Measurements from ENCODE around the gene ZNF547. TPM values are rescaled to one million over a fixed set of nuclear protein-coding genes. Genes with fewer than 3 reads are reported as not detected.

The ZNF547 gene
- total RNA-seq, 1 experiment from 2014 or later: 1.4 TPM

GRCh38 chr19:57317503-57317902, 45.8 kb upstream of the ZNF547 start (continued):
- TF ChIP-seq JUND (IDR thresholded peaks at IDR 0.05): no peak
- no peak for TF ChIP-seq YY1 (IDR thresholded peaks at IDR 0.05; ENCODE audit: extremely low read depth, insufficient replicate concordance, low read depth, low read length)
- TF ChIP-seq, protein P1, sequence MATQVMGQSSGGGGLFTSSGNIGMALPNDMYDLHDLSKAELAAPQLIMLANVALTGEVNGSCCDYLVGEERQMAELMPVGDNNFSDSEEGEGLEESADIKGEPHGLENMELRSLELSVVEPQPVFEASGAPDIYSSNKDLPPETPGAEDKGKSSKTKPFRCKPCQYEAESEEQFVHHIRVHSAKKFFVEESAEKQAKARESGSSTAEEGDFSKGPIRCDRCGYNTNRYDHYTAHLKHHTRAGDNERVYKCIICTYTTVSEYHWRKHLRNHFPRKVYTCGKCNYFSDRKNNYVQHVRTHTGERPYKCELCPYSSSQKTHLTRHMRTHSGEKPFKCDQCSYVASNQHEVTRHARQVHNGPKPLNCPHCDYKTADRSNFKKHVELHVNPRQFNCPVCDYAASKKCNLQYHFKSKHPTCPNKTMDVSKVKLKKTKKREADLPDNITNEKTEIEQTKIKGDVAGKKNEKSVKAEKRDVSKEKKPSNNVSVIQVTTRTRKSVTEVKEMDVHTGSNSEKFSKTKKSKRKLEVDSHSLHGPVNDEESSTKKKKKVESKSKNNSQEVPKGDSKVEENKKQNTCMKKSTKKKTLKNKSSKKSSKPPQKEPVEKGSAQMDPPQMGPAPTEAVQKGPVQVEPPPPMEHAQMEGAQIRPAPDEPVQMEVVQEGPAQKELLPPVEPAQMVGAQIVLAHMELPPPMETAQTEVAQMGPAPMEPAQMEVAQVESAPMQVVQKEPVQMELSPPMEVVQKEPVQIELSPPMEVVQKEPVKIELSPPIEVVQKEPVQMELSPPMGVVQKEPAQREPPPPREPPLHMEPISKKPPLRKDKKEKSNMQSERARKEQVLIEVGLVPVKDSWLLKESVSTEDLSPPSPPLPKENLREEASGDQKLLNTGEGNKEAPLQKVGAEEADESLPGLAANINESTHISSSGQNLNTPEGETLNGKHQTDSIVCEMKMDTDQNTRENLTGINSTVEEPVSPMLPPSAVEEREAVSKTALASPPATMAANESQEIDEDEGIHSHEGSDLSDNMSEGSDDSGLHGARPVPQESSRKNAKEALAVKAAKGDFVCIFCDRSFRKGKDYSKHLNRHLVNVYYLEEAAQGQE (IDR thresholded peaks at IDR 0.05; ENCODE audit: low read depth): no peak
- TF ChIP-seq EGR1 (IDR thresholded peaks at IDR 0.05; ENCODE audit: low read depth): no peak
- TF ChIP-seq EZH2 (IDR thresholded peaks at IDR 0.05): no peak
- TF ChIP-seq RAD21 (IDR thresholded peaks at IDR 0.05; ENCODE audit: low read depth): no peak

DNA sequence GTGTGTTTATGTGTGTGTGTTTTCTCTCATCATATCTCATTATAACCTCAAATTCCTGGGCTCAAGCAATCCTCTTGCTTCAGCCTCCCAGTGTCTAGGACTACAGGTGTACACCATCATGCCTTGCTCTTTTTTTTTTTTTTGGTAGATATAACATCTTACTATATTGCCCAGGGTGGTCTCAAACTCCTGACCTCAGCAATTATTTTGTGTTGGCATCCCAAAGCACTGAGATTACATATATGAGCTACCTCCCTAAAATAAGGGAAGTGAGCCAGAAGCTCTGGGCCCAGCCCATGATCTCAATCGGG, 43.5 kb upstream of the ZNF547 start:
- TF ChIP-seq JUND (IDR thresholded peaks at IDR 0.05) (no peak), EGR1 (IDR thresholded peaks at IDR 0.05; ENCODE audit: low read depth) (no peak), TCF7L2 (IDR thresholded peaks at IDR 0.05; ENCODE audit: borderline replicate concordance, extremely low read depth, insufficient read depth, insufficient read length) (no peak), ZFX (IDR thresholded peaks at IDR 0.05) (no peak)
- TF ChIP-seq, protein P1 (IDR thresholded peaks at IDR 0.05; ENCODE audit: low read depth): no peak
- Histone ChIP-seq H4K20me1 (ENCODE audit: insufficient read depth) (no peaks in the 10 kb centered on the region), H3K4me3 (replicated peaks in 1 of 2; ENCODE audit: low read depth in 1 of 2, low read length in 2 of 2) (peak overlapping the region; percentile 75 to 80), H3K27me3 (ENCODE audit: insufficient read depth, low read length) (no peaks in the 10 kb centered on the region), H3K9me2 (ENCODE audit: insufficient read depth) (no peaks in the 10 kb centered on the region), H3K4me2 (ENCODE audit: low read length) (peak overlapping the region; percentile 89), H3K27ac (ENCODE audit: low read depth, low read length) (peak overlapping the region; percentile 78), H3K9me3 (ENCODE audit: control insufficient read depth in 1 of 2, insufficient read depth in 1 of 2, low read depth in 1 of 2, low read length in 2 of 2) (no peaks in the 10 kb centered on the region), H2AFZ (ENCODE audit: low read depth, low read length, poor library complexity, severe bottlenecking) (peak overlapping the region; percentile 49), H3K36me3 (ENCODE audit: control insufficient read depth in 1 of 2, insufficient read depth in 2 of 2, low read length in 2 of 2) (peaks cover 4 to 7% of the 10 kb centered on the region in 2 experiments; a peak in 2 of 4 replicates), H3K79me2 (ENCODE audit: insufficient read depth, low read length) (peaks cover 25% of the 10 kb centered on the region), H3K4me1 (ENCODE audit: control insufficient read depth in 1 of 2, insufficient read depth in 2 of 2, low read length in 2 of 2) (peaks cover 9 to 13% of the 10 kb centered on the region in 2 experiments), H3K9ac (ENCODE audit: low read length) (peak overlapping the region; percentile 83)
- intact Hi-C loops (cut with micrococcal nuclease): loop anchor here (1.0 kb wide), 1 partner anchor 41 kb away; no protein-coding TSS in a partner anchor
- ChIA-PET RAD21 (ENCODE audit: low non-redundant PET in 1 of 2, low total read pairs in 2 of 2, uncharacterized antibody in 2 of 2, unreplicated experiment in 2 of 2) (no interaction called here), POLR2A (interaction anchor here (1.1 to 1.7 kb wide), 2 partner anchors 13 to 18 kb away, joined by 3 to 4 read pairs; no protein-coding TSS in a partner anchor), CTCF (interaction anchor here (1.1 kb wide), 1 partner anchor 1194 kb away, joined by 3 read pairs; no protein-coding TSS in a partner anchor)
- BruUV-seq (replicated peaks): TSS peak; percentile 100
- ATAC-seq: no peak
- no peak for DNase-seq (ENCODE audit: low read depth, low spot score)

Measured in HCT116 (cell line).